ENCODE results near the gene KASH5. TPM values are rescaled to one million over a fixed set of nuclear protein-coding genes. Genes with fewer than 3 reads are reported as not detected.
"Not testable (repeated sequence)": the region's sequence is repeated elsewhere in the genome, so short reads cannot be mapped to it uniquely, and the experiment has no call there.

Gene KASH5
- total and polyA plus RNA-seq, 2 of the 13 experiments (the other 11 are each of a cell fraction or from before 2014, with no cell fraction given), result not detected

GRCh38 chr19:49443366-49444099 is 55.5 kb downstream of the KASH5 start (continued):
- TF ChIP-seq CTCF (CRISPR knock-in tag; IDR thresholded peaks at IDR 0.05) (peak; percentile 84), KDM5A (IDR thresholded peaks at IDR 0.05; ENCODE audit: borderline replicate concordance, low read length) (peak; percentile 51; the same call in 1 of the 2 replicates), ZFP90 (CRISPR knock-in tag; IDR thresholded peaks at IDR 0.05; ENCODE audit: borderline replicate concordance) (0 out of 2 replicates have a peak, but pooled peaks have one; percentile 27), ZNF577 (CRISPR knock-in tag; IDR thresholded peaks at IDR 0.05; ENCODE audit: borderline replicate concordance, low read depth) (no peak), HOXA5 (CRISPR knock-in tag; IDR thresholded peaks at IDR 0.05) (no peak), ZNF879 (CRISPR knock-in tag; IDR thresholded peaks at IDR 0.05) (no peak)

- H4K20me1 ChIP-seq (ENCODE audit: insufficient read depth, low read length); H3K79me2 ChIP-seq (ENCODE audit: insufficient read depth, low read length); DNase-seq (ENCODE audit: low spot score); H3K9ac ChIP-seq (ENCODE audit: insufficient read depth, low read depth, low read length); H3K9me3 ChIP-seq (ENCODE audit: low read length); H3K27ac ChIP-seq (ENCODE audit: extremely low read length, insufficient read depth, low read length); ATAC-seq; H2AFZ ChIP-seq (ENCODE audit: low read length); intact Hi-C loops (cut with micrococcal nuclease; ENCODE audit: unreplicated experiment); BruUV-seq (replicated peaks); in situ Hi-C loops (cut with HindIII; ENCODE audit: extremely low pct_ligation_motif_present, low pct_unique_long_range_greater_than_20kb); FAIRE-seq: not testable (repeated sequence)
- CTCF ChIA-PET (ENCODE audit: low intra/inter-chr PET ratio, low total read pairs), result interaction anchor here (1.4 to 2.3 kb wide), 3 partner anchors 32 to 178 kb away, joined by 3 to 45 read pairs (median 5); no protein-coding TSS in a partner anchor
- H3K4me3 ChIP-seq (replicated peaks in 1 of 3; ENCODE audit: insufficient read depth in 1 of 3, low read depth in 2 of 3, low read length in 3 of 3), result peak overlapping the region in 1 of 3 experiments; percentile 76; a peak in 1 of 6 replicates
- peaks cover 27% of the 10 kb centered on the region for H3K4me1 ChIP-seq (ENCODE audit: insufficient read depth, low read length)
- peaks cover 2 to 21% of the 10 kb centered on the region in 2 experiments; a peak in 3 of 5 replicates for H3K36me3 ChIP-seq (replicated peaks in 1 of 2; ENCODE audit: control insufficient read depth in 1 of 2, insufficient read depth in 2 of 2, low read length in 2 of 2)
- peak overlapping the region; percentile 90 for H3K4me2 ChIP-seq (ENCODE audit: low read depth, low read length)
- POLR2A ChIA-PET, result interaction anchor here (0.6 to 1.1 kb wide), 2 partner anchors 9 to 141 kb away, joined by 3 to 7 read pairs; partner anchors contain the start of gene ALDH16A1
- 84% methylated on average over 5 of the region's 5 CpGs for WGBS (ENCODE audit: low lambda C conversion rate)
- 0 out of 2 replicates have a peak, but pooled peaks have one; percentile 14 for TF ChIP-seq CSRNP1 (CRISPR knock-in tag; IDR thresholded peaks at IDR 0.05)
- peak; percentile 69; the same call in 1 of the 2 replicates for TF ChIP-seq ZNF460 (CRISPR knock-in tag; IDR thresholded peaks at IDR 0.05; ENCODE audit: borderline replicate concordance)
- TF ChIP-seq ZNF512 (CRISPR knock-in tag; IDR thresholded peaks at IDR 0.05), result peak; percentile 93
- peaks cover 7 to 31% of the 10 kb centered on the region in 2 experiments; a peak in 4 of 5 replicates for H3K27me3 ChIP-seq (ENCODE audit: control insufficient read depth in 1 of 2, insufficient read depth in 2 of 2, low read length in 2 of 2)
These were observed 56.2 kb downstream of the KASH5 start for GRCh38 chr19:49444100-49444700.

Data from HepG2 (cell line).